HCT116 (cell line): ENCODE measurements around the gene SPACA6. TPM values are rescaled to one million over a fixed set of nuclear protein-coding genes. Genes with fewer than 3 reads are reported as not detected.

Experiments
- ATAC-seq: fragments of 200-7000 bp; cut with Tn5 transposase; 2 replicates; pipeline ENCODE4 v1.9.1; 2020; ENCODE audit warnings: mild to moderate bottlenecking, moderate library complexity
- BruUV-seq: library from RNA; stranded (reverse); fragments of 400-500 nt; replicated peaks from 2 replicates; lab custom pipeline; 2021; lab: Mats Ljungman, UMichigan
- CTCF ChIA-PET: fragments of 300-600 bp; sonication (Branson Sonifier 250); formaldehyde crosslinking; loops from one replicate; lab custom pipeline; 2021; ENCODE audit warnings: antibody characterized with exemption; lab: Charles Lee
- POLR2A ChIA-PET: fragments of 300-600, 350-600 bp; sonication (Branson Sonifier 250); formaldehyde crosslinking; loops from one replicate; lab custom pipeline; 2021; ENCODE audit warnings: antibody characterized with exemption; lab: Charles Lee
- RAD21 ChIA-PET, 2 experiments: fragments of 300-600 bp; sonication (Branson Sonifier 250); formaldehyde crosslinking; loops; one replicate each; lab custom pipeline; 2023; ENCODE audit warnings: low total read pairs in 2 of 2; ENCODE audit not compliant: uncharacterized antibody in 2 of 2, unreplicated experiment in 2 of 2, low non-redundant PET in 1 of 2; lab: Charles Lee
- DNase-seq: peaks from one replicate; pipeline ENCODE4 v3.0.0-alpha.2; 2010; ENCODE audit warnings: low read depth, low spot score
- H2AFZ ChIP-seq: fragments of 200-600 bp; shearing (Covaris generic), sonication (generic); 2 replicates; pipeline ENCODE4 v1.6.1; 2017; ENCODE audit warnings: low read depth, mixed run types, mixed read lengths, antibody characterized with exemption, low read length; ENCODE audit not compliant: poor library complexity, severe bottlenecking
- H3K27ac ChIP-seq: 2 replicates; pipeline ENCODE4 v1.5.1; 2012; ENCODE audit warnings: low read depth, low read length
- H3K27me3 ChIP-seq: fragments of 200-600 bp; sonication (generic); 2 replicates; pipeline ENCODE4 v1.6.1; 2016; ENCODE audit warnings: mixed run types, low read length, mixed read lengths; ENCODE audit not compliant: insufficient read depth
- H3K36me3 ChIP-seq, 2 experiments: fragments of 200-500 bp in 1 of 2; fragments of 200-600 bp in 1 of 2; sonication (Bioruptor generic) in 1 of 2; sonication (generic) in 1 of 2; 2 replicates each; pipeline versions ENCODE4 v1.5.1 to v1.6.1; 2014 to 2016; ENCODE audit warnings: low read length in 2 of 2, inconsistent platforms in 1 of 2, mixed read lengths in 1 of 2, mixed run types in 1 of 2; ENCODE audit not compliant: insufficient read depth in 2 of 2, control insufficient read depth in 1 of 2
- H3K4me1 ChIP-seq, 2 experiments: fragments of 200-600 bp in 1 of 2; sonication (generic) in 1 of 2; 2 replicates each; pipeline versions ENCODE4 v1.5.1 to v1.6.1; 2012 to 2017; ENCODE audit warnings: low read length in 2 of 2, inconsistent platforms in 1 of 2, mild to moderate bottlenecking in 1 of 2, mixed read lengths in 1 of 2, mixed run types in 1 of 2, moderate library complexity in 1 of 2; ENCODE audit not compliant: insufficient read depth in 2 of 2, control insufficient read depth in 1 of 2
- H3K4me2 ChIP-seq: fragments of 200-600 bp; sonication (generic); 2 replicates; pipeline ENCODE4 v1.6.1; 2017; ENCODE audit warnings: mixed run types, low read length, mixed read lengths
- H3K4me3 ChIP-seq, 2 experiments: fragments of 200-600 bp in 1 of 2; sonication (generic) in 1 of 2; replicated peaks in 1 of 2; 2 replicates each; pipeline ENCODE4 v1.5.1; 2011 to 2016; ENCODE audit warnings: low read length in 2 of 2, control low read depth in 1 of 2, low read depth in 1 of 2, mild to moderate bottlenecking in 1 of 2, mixed read lengths in 1 of 2, mixed run types in 1 of 2
- H3K79me2 ChIP-seq: fragments of 200-600 bp; sonication (generic); 2 replicates; pipeline ENCODE4 v1.6.1; 2017; ENCODE audit warnings: mild to moderate bottlenecking, mixed run types, low read length, moderate library complexity, mixed read lengths; ENCODE audit not compliant: insufficient read depth
- H3K9ac ChIP-seq: fragments of 200-600 bp; sonication (generic); 2 replicates; pipeline ENCODE4 v1.6.1; 2016; ENCODE audit warnings: low read length, mixed read lengths
- H3K9me2 ChIP-seq: fragments of 200-600 bp; sonication (generic), shearing (Covaris generic); 2 replicates; pipeline ENCODE4 v1.6.1; 2017; ENCODE audit warnings: mixed run types, mild to moderate bottlenecking, moderate library complexity; ENCODE audit not compliant: insufficient read depth
- H3K9me3 ChIP-seq, 2 experiments: fragments of 200-500 bp in 1 of 2; fragments of 200-600 bp in 1 of 2; sonication (Bioruptor generic) in 1 of 2; sonication (generic) in 1 of 2; 2 replicates each; pipeline ENCODE4 v1.6.1; 2014 to 2017; ENCODE audit warnings: low read length in 2 of 2, mixed read lengths in 2 of 2, inconsistent platforms in 1 of 2, low read depth in 1 of 2, mild to moderate bottlenecking in 1 of 2, mixed run types in 1 of 2, moderate library complexity in 1 of 2; ENCODE audit not compliant: control insufficient read depth in 1 of 2, insufficient read depth in 1 of 2
- H4K20me1 ChIP-seq: fragments of 200-600 bp; sonication (generic), shearing (Covaris generic); 2 replicates; pipeline ENCODE4 v1.6.1; 2017; ENCODE audit warnings: mixed run types, mild to moderate bottlenecking, moderate library complexity; ENCODE audit not compliant: insufficient read depth
- ATF3 ChIP-seq: IDR thresholded peaks from 2 replicates; pipeline ENCODE4 v1.6.1; 2012
- CBX3 ChIP-seq: IDR thresholded peaks from 2 replicates; pipeline ENCODE4 v1.6.1; 2012; ENCODE audit warnings: low read depth
- CEBPB ChIP-seq: IDR thresholded peaks from 2 replicates; pipeline ENCODE4 v1.6.1; 2012; ENCODE audit warnings: low read depth
- CTCF ChIP-seq, 3 experiments: fragments of 200-600 bp in 1 of 3; sonication (generic) in 1 of 3; IDR thresholded peaks in 2 of 3; conservative IDR thresholded peaks in 1 of 3; 2 replicates each; pipeline ENCODE4 v1.5.1; 2012 to 2017; ENCODE audit warnings: low read depth in 2 of 3, low read length in 2 of 3, antibody characterized with exemption in 1 of 3, borderline replicate concordance in 1 of 3, control low read depth in 1 of 3, mild to moderate bottlenecking in 1 of 3, mixed read lengths in 1 of 3, mixed run types in 1 of 3, moderate library complexity in 1 of 3; ENCODE audit not compliant: insufficient read depth in 1 of 3
- EZH2 ChIP-seq: fragments of 200-600 bp; sonication (generic); IDR thresholded peaks from 2 replicates; pipeline ENCODE4 v1.6.1; 2017; ENCODE audit warnings: antibody characterized with exemption, mixed run types
- EZH2phosphoT487 ChIP-seq: fragments of 200-600 bp; IDR thresholded peaks from 2 replicates; pipeline ENCODE4 v1.6.1; 2018; ENCODE audit warnings: antibody characterized with exemption, borderline replicate concordance
- FOSL1 ChIP-seq: IDR thresholded peaks from 2 replicates; pipeline ENCODE4 v1.6.1; 2012; ENCODE audit warnings: low read depth
- JUND ChIP-seq: IDR thresholded peaks from 2 replicates; pipeline ENCODE4 v1.6.1; 2012
- MAX ChIP-seq: IDR thresholded peaks from 2 replicates; pipeline ENCODE4 v1.6.1; 2012
- POLR2A ChIP-seq: IDR thresholded peaks from 2 replicates; pipeline ENCODE4 v1.7.0; 2011; ENCODE audit warnings: borderline replicate concordance; ENCODE audit not compliant: insufficient read depth, insufficient read length; ENCODE audit errors: extremely low read depth
- POLR2AphosphoS5 ChIP-seq: IDR thresholded peaks from 2 replicates; pipeline ENCODE4 v1.6.1; 2011; ENCODE audit warnings: mild to moderate bottlenecking, low read depth, low read length, moderate library complexity
- RAD21 ChIP-seq: IDR thresholded peaks from 2 replicates; pipeline ENCODE4 v1.6.1; 2012; ENCODE audit warnings: low read depth, mild to moderate bottlenecking
- REST ChIP-seq: IDR thresholded peaks from 2 replicates; pipeline ENCODE4 v1.6.1; 2012; ENCODE audit warnings: low read depth
- SP1 ChIP-seq: IDR thresholded peaks from 2 replicates; pipeline ENCODE4 v1.6.1; 2012; ENCODE audit warnings: low read depth
- SRF ChIP-seq: IDR thresholded peaks from 2 replicates; pipeline ENCODE4 v1.6.1; 2012; ENCODE audit warnings: low read depth
- TCF7L2 ChIP-seq: IDR thresholded peaks from 2 replicates; pipeline ENCODE4 v1.7.0; 2011; ENCODE audit warnings: borderline replicate concordance, inconsistent platforms; ENCODE audit not compliant: insufficient read depth, insufficient read length; ENCODE audit errors: extremely low read depth
- YY1 ChIP-seq: IDR thresholded peaks from 2 replicates; pipeline ENCODE4 v1.6.1; 2011; ENCODE audit warnings: low read length, low read depth, moderate library complexity, mild to moderate bottlenecking; ENCODE audit not compliant: insufficient replicate concordance; ENCODE audit errors: extremely low read depth
- ZFX ChIP-seq: fragments of 450-650 bp; IDR thresholded peaks from 2 replicates; pipeline ENCODE4 v1.6.1; 2017
- ZNF274 ChIP-seq: fragments of 200-500 bp; sonication (Bioruptor generic); IDR thresholded peaks from 2 replicates; pipeline ENCODE4 v1.6.1; 2014; ENCODE audit warnings: mild to moderate bottlenecking, low read depth, low read length, inconsistent platforms
- intact Hi-C: fragments of 100-400 bp; cut with micrococcal nuclease; formaldehyde crosslinking; loops from 2 replicates; pipeline ENCODE4 v1.10.0; 2022
- total RNA-seq: library from RNA; stranded (reverse); gene quantifications from one replicate; pipeline ENCODE4 v1.2.1, GENCODE V29; 2021; ENCODE audit not compliant: unreplicated experiment

SPACA6 gene
- total RNA-seq, 1 experiment from 2014 or later = 13.9 TPM

GRCh38 chr19:51733742-51734522, 40.8 kb downstream of the SPACA6 start:
- CTCF ChIA-PET = no interaction called here
- TF ChIP-seq EZH2phosphoT487 = no peak
- TF ChIP-seq JUND = no peak
- no peak for TF ChIP-seq FOSL1
- TF ChIP-seq CBX3 = no peak
- TF ChIP-seq SRF = no peak
- TF ChIP-seq ZFX = no peak
- TF ChIP-seq REST = no peak
- no peak for TF ChIP-seq TCF7L2
- TF ChIP-seq MAX = no peak
- no peak for TF ChIP-seq EZH2
- no peak for TF ChIP-seq ZNF274
- no peak for TF ChIP-seq ATF3
- TF ChIP-seq RAD21 = no peak
- no peak for TF ChIP-seq POLR2A
- no peak for TF ChIP-seq CEBPB
- TF ChIP-seq YY1 = no peak
- no peak for TF ChIP-seq CTCF (IDR thresholded peaks at IDR 0.05 in 2 of 3, conservative IDR thresholded peaks at IDR 0.05 in 1 of 3; ENCODE audit: borderline replicate concordance in 1 of 3, insufficient read depth in 1 of 3, low read depth in 2 of 3, low read length in 2 of 3)
- TF ChIP-seq SP1 = no peak
- no peak for TF ChIP-seq POLR2AphosphoS5
- TF ChIP-seq, all 23 proteins: peak for 0
- intact Hi-C loops = no loop called here
- ChIA-PET RAD21 (no interaction called here), POLR2A (no interaction called here)
- no peak overlapping the region for H3K4me2 ChIP-seq
- no peaks in the 10 kb centered on the region for H4K20me1 ChIP-seq
- ATAC-seq = no peak
- no peaks in the 10 kb centered on the region for H3K36me3 ChIP-seq
- no peak overlapping the region for H3K4me3 ChIP-seq
- H3K9ac ChIP-seq = no peak overlapping the region
- H3K27me3 ChIP-seq = no peaks in the 10 kb centered on the region
- no peaks in the 10 kb centered on the region for H3K4me1 ChIP-seq
- H2AFZ ChIP-seq = no peak overlapping the region
- no TSS peak for BruUV-seq
- no peaks in the 10 kb centered on the region for H3K9me3 ChIP-seq
- H3K27ac ChIP-seq = no peak overlapping the region
- H3K79me2 ChIP-seq = no peaks in the 10 kb centered on the region
- no peaks in the 10 kb centered on the region for H3K9me2 ChIP-seq
- no peak for DNase-seq
